Tibial artery (tissue), 4 donors: Measurements from ENCODE around the gene TTC23.

Experiments used
- DNase-seq, 2 donors: peaks; one replicate each; pipeline ENCODE4 v3.0.0-alpha.2; 2019
- H3K27ac ChIP-seq, 2 donors: fragments of 200-600 bp; sonication (generic) in 1 of 2; 1 replicate in 1 of 2; 2 replicates in 1 of 2; pipeline ENCODE4 v1.5.1; 2018 to 2019; ENCODE audit warnings: mild to moderate bottlenecking in 1 of 2
- H3K27me3 ChIP-seq, 2 donors: fragments of 200-600 bp; sonication (generic) in 1 of 2; one replicate each; pipeline versions ENCODE4 v1.5.1 to v1.6.0; 2016 to 2019
- H3K36me3 ChIP-seq, 3 donors: fragments of 200-600 bp; sonication (generic) in 2 of 3; one replicate each; pipeline ENCODE4 v1.5.1; 2016 to 2019; ENCODE audit warnings: mild to moderate bottlenecking in 2 of 3
- H3K4me1 ChIP-seq, 4 donors: fragments of 200-600 bp; sonication (generic) in 2 of 4; 1 replicate in 3 of 4; 2 replicates in 1 of 4; pipeline ENCODE4 v1.5.1; 2016 to 2019
- H3K4me3 ChIP-seq, 2 donors: fragments of 200-600 bp; sonication (generic) in 1 of 2; 1 replicate in 1 of 2; 2 replicates in 1 of 2; pipeline ENCODE4 v1.5.1; 2018 to 2019; ENCODE audit warnings: mild to moderate bottlenecking in 2 of 2
- H3K9me3 ChIP-seq, 3 donors: fragments of 200-600 bp; sonication (generic) in 1 of 3; one replicate each; pipeline ENCODE4 v1.5.1; 2016 to 2019
- CTCF ChIP-seq, 2 experiments: fragments of 200-600 bp in 1 of 2; fragments of 450-650 bp in 1 of 2; IDR thresholded peaks; one replicate each; pipeline ENCODE4 v1.5.1; 2017 to 2019; ENCODE audit warnings: antibody characterized with exemption in 2 of 2, mild to moderate bottlenecking in 1 of 2, moderate library complexity in 1 of 2
- intact Hi-C: fragments of 100-400 bp; cut with DNase I; formaldehyde crosslinking; loops from one replicate; pipeline ENCODE4 v1.15.0; 2023; ENCODE audit warnings: low total_unique reads

Gene TTC23

GRCh38 chr15:99125061-99125891, 124.1 kb downstream of the TTC23 start:
- H3K27ac ChIP-seq = peak overlapping the region; percentile 77 to 92

GRCh38 chr15:99124641-99125040, 124.7 kb downstream of the TTC23 start:
- Histone ChIP-seq H3K4me3 (peak overlapping the region; percentile 35 to 43), H3K36me3 (peaks cover 15 to 24% (median 20%) of the 10 kb centered on the region in 3 donors), H3K4me1 (peaks cover 0 to 70% (median 53%) of the 10 kb centered on the region in 4 donors), H3K27ac (peak overlapping the region; percentile 77 to 92), H3K27me3 (no peaks in the 10 kb centered on the region), H3K9me3 (no peaks in the 10 kb centered on the region)
- TF ChIP-seq CTCF (IDR thresholded peaks at IDR 0.05) = no peak
- DNase-seq = peak in 1 of 2 donors; percentile 60
- intact Hi-C loops = loop anchor here (5.0 kb wide), 1 partner anchor 43 kb away; no protein-coding TSS in a partner anchor

More at GRCh38 chr15:99125061-99125891, 124.1 kb downstream of the TTC23 start:
- intact Hi-C loops = no loop called here
- Histone ChIP-seq H3K4me3 (peak overlapping the region; percentile 35 to 43), H3K27me3 (no peaks in the 10 kb centered on the region), H3K36me3 (peaks cover 20 to 24% (median 21%) of the 10 kb centered on the region in 3 donors), H3K4me1 (peaks cover 0 to 64% (median 56%) of the 10 kb centered on the region in 4 donors), H3K9me3 (no peaks in the 10 kb centered on the region)
- no peak for TF ChIP-seq CTCF (IDR thresholded peaks at IDR 0.05)
- DNase-seq = peak; percentile 37 to 87

GRCh38 chr15:99123713-99124451, 125.5 kb downstream of the TTC23 start:
- H3K36me3 ChIP-seq = peaks cover 14 to 27% (median 24%) of the 10 kb centered on the region in 3 donors
- H3K9me3 ChIP-seq = no peaks in the 10 kb centered on the region
- H3K27ac ChIP-seq = peak overlapping the region; percentile 77 to 92
- intact Hi-C loops = loop anchor here (5.0 kb wide), 1 partner anchor 43 kb away; no protein-coding TSS in a partner anchor
- DNase-seq = peak; percentile 87 to 95
- H3K27me3 ChIP-seq = no peaks in the 10 kb centered on the region
- peak overlapping the region; percentile 35 to 43 for H3K4me3 ChIP-seq
- no peak for TF ChIP-seq CTCF (IDR thresholded peaks at IDR 0.05)
- H3K4me1 ChIP-seq = peaks cover 0 to 77% (median 54%) of the 10 kb centered on the region in 4 donors

- H3K9me3 ChIP-seq = no peaks in the 10 kb centered on the region
- intact Hi-C loops = loop anchor here (5.0 kb wide), 1 partner anchor 44 kb away; no protein-coding TSS in a partner anchor
- no peak for DNase-seq
- peaks cover 14 to 24% (median 23%) of the 10 kb centered on the region in 3 donors for H3K36me3 ChIP-seq
- H3K27ac ChIP-seq = peak overlapping the region; percentile 77 to 92
- TF ChIP-seq CTCF (IDR thresholded peaks at IDR 0.05) = no peak
- H3K4me3 ChIP-seq = peak overlapping the region; percentile 35 to 43
- peaks cover 0 to 84% (median 57%) of the 10 kb centered on the region in 4 donors for H3K4me1 ChIP-seq
- no peaks in the 10 kb centered on the region for H3K27me3 ChIP-seq
Observed at GRCh38 chr15:99122831-99123712, 126.3 kb downstream of the TTC23 start.
